Sigmoid colon (tissue), 7 donors: ENCODE measurements around the gene IRX3. TPM values are rescaled to one million over a fixed set of nuclear protein-coding genes. Genes with fewer than 3 reads are reported as not detected.
"Not testable (repeated sequence)": the region's sequence is repeated elsewhere in the genome, so short reads cannot be mapped to it uniquely, and the experiment has no call there.

ENCODE experiments used
- DNase-seq: peaks from one replicate; pipeline ENCODE4 v3.0.0-alpha.2; 2019
- H3K27ac ChIP-seq, 4 donors: fragments of 200-600 bp; sonication (generic); one replicate each; pipeline ENCODE4 v1.5.1; 2016 to 2019; ENCODE audit warnings: mild to moderate bottlenecking in 1 of 4
- H3K27me3 ChIP-seq, 3 donors: fragments of 200-600 bp; sonication (generic); one replicate each; pipeline ENCODE4 v1.5.1; 2019; ENCODE audit warnings: mild to moderate bottlenecking in 1 of 3
- H3K36me3 ChIP-seq, 4 donors: fragments of 200-600 bp; sonication (generic); one replicate each; pipeline ENCODE4 v1.5.1; 2016 to 2019
- H3K4me1 ChIP-seq, 4 donors: fragments of 200-600 bp; sonication (generic); one replicate each; pipeline ENCODE4 v1.5.1; 2017 to 2019
- H3K4me3 ChIP-seq, 4 donors: fragments of 200-600 bp; sonication (generic); one replicate each; pipeline ENCODE4 v1.5.1; 2017 to 2019; ENCODE audit warnings: mild to moderate bottlenecking in 2 of 4, moderate library complexity in 1 of 4
- H3K9me3 ChIP-seq, 4 donors: fragments of 200-600 bp in 3 of 4; sonication (generic) in 3 of 4; one replicate each; pipeline versions ENCODE4 v1.5.1 to v1.6.1; 2013 to 2019
- CTCF ChIP-seq, 4 experiments: fragments of 450-650 bp in 3 of 4; fragments of 200-600 bp in 1 of 4; IDR thresholded peaks; one replicate each; pipeline ENCODE4 v1.5.1; 2016 to 2019; ENCODE audit warnings: antibody characterized with exemption in 4 of 4, mild to moderate bottlenecking in 3 of 4, moderate library complexity in 2 of 4
- EP300 ChIP-seq, 4 donors: sonication (generic); formaldehyde crosslinking; IDR thresholded peaks; one replicate each; pipeline ENCODE4 v1.6.1; 2017; ENCODE audit warnings: antibody characterized with exemption in 4 of 4
- POLR2A ChIP-seq, 2 donors: fragments of 450-650 bp; IDR thresholded peaks; one replicate each; pipeline ENCODE4 v1.6.1; 2016; ENCODE audit warnings: antibody characterized with exemption in 2 of 2, mild to moderate bottlenecking in 2 of 2, moderate library complexity in 2 of 2
- POLR2AphosphoS5 ChIP-seq, 4 donors: sonication (generic); formaldehyde crosslinking; IDR thresholded peaks; one replicate each; pipeline ENCODE4 v1.6.1; 2017; ENCODE audit warnings: antibody characterized with exemption in 4 of 4
- WGBS, 2 donors: extraction: QIAGEN DNeasy Blood & Tissue Kit; methylation state at CpG; one replicate each; pipeline ENCODE4 v1.1.7; 2013; 5-methylcytosine and 5-hydroxymethylcytosine counted together
- intact Hi-C: fragments of 100-400 bp; cut with DNase I; formaldehyde crosslinking; loops from one replicate; pipeline ENCODE4 v1.15.1; 2023
- polyA plus RNA-seq, 3 donors: library from polyadenylated mRNA; stranded (reverse); fragments of 200-250 nt; gene quantifications; one replicate each; pipeline ENCODE4 v1.2.3, GENCODE V29; 2013
- total RNA-seq, 4 donors: library from RNA; depleted of rRNA; stranded (reverse); fragments of >200 nt; gene quantifications; one replicate each; pipeline ENCODE4 v1.1.0, GENCODE V29; 2016
- donor health status: healthy with polysubstance abuse.
- donor health status: Bipolar disorder and iron deficiency.
- donor health status: healthy.

Gene IRX3
- total and polyA plus RNA-seq, 7 donors: 0.10 to 0.33 (median 0.27) TPM; not detected in 4

GRCh38 chr16:54266363-54266955 lies 20.1 kb downstream of the IRX3 start:
- intact Hi-C loops: no loop called here

GRCh38 chr16:54265575-54266107 lies 20.9 kb downstream of the IRX3 start:
- no peaks in the 10 kb centered on the region for H3K4me1 ChIP-seq
- H3K27ac ChIP-seq: no peak overlapping the region
- TF ChIP-seq POLR2AphosphoS5 (IDR thresholded peaks at IDR 0.05) (no peak), POLR2A (IDR thresholded peaks at IDR 0.05) (no peak), EP300 (IDR thresholded peaks at IDR 0.05) (no peak), CTCF (IDR thresholded peaks at IDR 0.05) (no peak)
- H3K27me3 ChIP-seq: peaks cover 0 to 5% (median 0%) of the 10 kb centered on the region in 3 donors
- no peaks in the 10 kb centered on the region for H3K36me3 ChIP-seq
- 88 to 94% methylated on average over 7 of the region's 7 CpGs for WGBS, 2 donors
- no peak for DNase-seq
- H3K4me3 ChIP-seq: no peak overlapping the region
- intact Hi-C loops: no loop called here
- no peaks in the 10 kb centered on the region for H3K9me3 ChIP-seq

More at GRCh38 chr16:54266363-54266955, 20.1 kb downstream of the IRX3 start:
- no peaks in the 10 kb centered on the region for H3K27me3 ChIP-seq
- no peaks in the 10 kb centered on the region for H3K36me3 ChIP-seq
- H3K9me3 ChIP-seq: no peaks in the 10 kb centered on the region
- no peak overlapping the region for H3K27ac ChIP-seq
- no peaks in the 10 kb centered on the region for H3K4me1 ChIP-seq
- 80 to 85% methylated on average over 4 of the region's 4 CpGs for WGBS, 2 donors
- no peak for TF ChIP-seq EP300 (IDR thresholded peaks at IDR 0.05)
- no peak for TF ChIP-seq POLR2A (IDR thresholded peaks at IDR 0.05)
- TF ChIP-seq CTCF (IDR thresholded peaks at IDR 0.05): no peak
- TF ChIP-seq POLR2AphosphoS5 (IDR thresholded peaks at IDR 0.05): no peak
- no peak for DNase-seq
- H3K4me3 ChIP-seq: no peak overlapping the region

- no peaks in the 10 kb centered on the region for H3K9me3 ChIP-seq
- no peak overlapping the region for H3K4me3 ChIP-seq
- intact Hi-C loops: no loop called here
- H3K36me3 ChIP-seq: no peaks in the 10 kb centered on the region
- no peak for DNase-seq
- no peak overlapping the region for H3K27ac ChIP-seq
- TF ChIP-seq POLR2A (IDR thresholded peaks at IDR 0.05) (no peak), CTCF (IDR thresholded peaks at IDR 0.05) (no peak), POLR2AphosphoS5 (IDR thresholded peaks at IDR 0.05) (no peak), EP300 (IDR thresholded peaks at IDR 0.05) (no peak)
- H3K4me1 ChIP-seq: no peaks in the 10 kb centered on the region
- peaks cover 0 to 5% (median 0%) of the 10 kb centered on the region in 3 donors for H3K27me3 ChIP-seq
- 75 to 80% methylated on average over 7 of the region's 7 CpGs for WGBS, 2 donors
These were observed 33.5 kb downstream of the IRX3 start for GRCh38 chr16:54253118-54253517.

GRCh38 chr16:54248863-54249710 lies 37.5 kb downstream of the IRX3 start:
- Histone ChIP-seq H3K36me3 (no peaks in the 10 kb centered on the region), H3K27ac (no peak overlapping the region), H3K4me3 (no peak overlapping the region), H3K9me3 (no peaks in the 10 kb centered on the region), H3K27me3 (peaks cover 0 to 16% (median 0%) of the 10 kb centered on the region in 3 donors), H3K4me1 (no peaks in the 10 kb centered on the region)
- intact Hi-C loops: no loop called here
- TF ChIP-seq CTCF (IDR thresholded peaks at IDR 0.05): no peak
- no peak for TF ChIP-seq EP300 (IDR thresholded peaks at IDR 0.05)
- TF ChIP-seq POLR2A (IDR thresholded peaks at IDR 0.05): no peak
- TF ChIP-seq POLR2AphosphoS5 (IDR thresholded peaks at IDR 0.05): no peak
- 71 to 75% methylated on average over 7 of the region's 7 CpGs for WGBS, 2 donors
- DNase-seq: no peak

- H3K36me3 ChIP-seq, H3K4me1 ChIP-seq, H3K4me3 ChIP-seq, intact Hi-C loops, H3K9me3 ChIP-seq, DNase-seq, H3K27ac ChIP-seq: not testable (repeated sequence)
- 68 to 82% methylated on average over 2 of the region's 2 CpGs for WGBS, 2 donors
- peaks cover 0 to 15% (median 0%) of the 10 kb centered on the region in 3 donors for H3K27me3 ChIP-seq
These were observed 38.9 kb downstream of the IRX3 start for GRCh38 chr16:54247705-54248104.
